Measurements from ENCODE around the gene TMEM121B. TPM values are rescaled to one million over a fixed set of nuclear protein-coding genes. Genes with fewer than 3 reads are reported as not detected.

TMEM121B gene
- total RNA-seq, 4 donors from 2014 or later, result under 0.01 to 1.2 (median 0.75) TPM

GRCh38 chr22:17137861-17138425, 16.8 kb upstream of the TMEM121B start:
- DNase-seq (ENCODE audit: low spot score in 2 of 2), result no peak
- no peak overlapping the region for H3K4me3 ChIP-seq
- WGBS, 2 donors, result 86 to 94% methylated on average over 10 to 17 of the region's 17 CpGs
- H3K9me3 ChIP-seq, result no peaks in the 10 kb centered on the region
- peaks cover 0 to 85% (median 6%) of the 10 kb centered on the region in 3 donors for H3K36me3 ChIP-seq
- H3K27me3 ChIP-seq, result no peaks in the 10 kb centered on the region
- no peak overlapping the region for H3K27ac ChIP-seq
- TF ChIP-seq EP300 (IDR thresholded peaks at IDR 0.05) (no peak), CTCF (IDR thresholded peaks at IDR 0.05) (no peak), POLR2A (IDR thresholded peaks at IDR 0.05) (no peak)
- H3K4me1 ChIP-seq, result no peaks in the 10 kb centered on the region

- no peaks in the 10 kb centered on the region for H3K9me3 ChIP-seq
- WGBS, 2 donors, result 80 to 81% methylated on average over 4 of the region's 4 CpGs
- no peaks in the 10 kb centered on the region for H3K4me1 ChIP-seq
- no peak for DNase-seq (ENCODE audit: low spot score in 2 of 2)
- H3K27ac ChIP-seq, result no peak overlapping the region
- no peaks in the 10 kb centered on the region for H3K27me3 ChIP-seq
- H3K4me3 ChIP-seq, result no peak overlapping the region
- H3K36me3 ChIP-seq, result peaks cover 0 to 77% (median 6%) of the 10 kb centered on the region in 3 donors
- no peak for TF ChIP-seq CTCF (IDR thresholded peaks at IDR 0.05)
- no peak for TF ChIP-seq EP300 (IDR thresholded peaks at IDR 0.05)
- TF ChIP-seq POLR2A (IDR thresholded peaks at IDR 0.05), result no peak
Measured at GRCh38 chr22:17137170-17137569, 16.0 kb upstream of the TMEM121B start.

- no peaks in the 10 kb centered on the region for H3K4me1 ChIP-seq
- no peak for DNase-seq (ENCODE audit: low spot score in 2 of 2)
- TF ChIP-seq CTCF (IDR thresholded peaks at IDR 0.05), result no peak
- no peak for TF ChIP-seq EP300 (IDR thresholded peaks at IDR 0.05)
- TF ChIP-seq POLR2A (IDR thresholded peaks at IDR 0.05), result no peak
- peaks cover 0 to 58% (median 6%) of the 10 kb centered on the region in 3 donors for H3K36me3 ChIP-seq
- H3K4me3 ChIP-seq, result no peak overlapping the region
- no peak overlapping the region for H3K27ac ChIP-seq
- no peaks in the 10 kb centered on the region for H3K27me3 ChIP-seq
- 77 to 88% methylated on average over 15 of the region's 15 CpGs for whole genome bisulfite sequencing, 2 donors
- H3K9me3 ChIP-seq, result no peaks in the 10 kb centered on the region
Measured at GRCh38 chr22:17135153-17135760, 14.1 kb upstream of the TMEM121B start.

- Histone ChIP-seq H3K4me1 (no peaks in the 10 kb centered on the region), H3K27me3 (no peaks in the 10 kb centered on the region), H3K27ac (no peak overlapping the region), H3K4me3 (no peak overlapping the region), H3K36me3 (peaks cover 0 to 37% (median 6%) of the 10 kb centered on the region in 3 donors), H3K9me3 (no peaks in the 10 kb centered on the region)
- no peak for DNase-seq (ENCODE audit: low spot score in 2 of 2)
- WGBS, 2 donors, result 84 to 94% methylated on average over 6 to 7 of the region's 7 CpGs
- TF ChIP-seq CTCF (IDR thresholded peaks at IDR 0.05) (no peak), POLR2A (IDR thresholded peaks at IDR 0.05) (no peak), EP300 (IDR thresholded peaks at IDR 0.05) (no peak)
Measured at GRCh38 chr22:17133137-17133536, 12.0 kb upstream of the TMEM121B start.

GRCh38 chr22:17132112-17132511, 11.0 kb upstream of the TMEM121B start:
- WGBS, 2 donors, result 15 to 19% methylated on average over 2 of the region's 2 CpGs
- Histone ChIP-seq H3K9me3 (no peaks in the 10 kb centered on the region), H3K27ac (no peak overlapping the region), H3K4me3 (no peak overlapping the region), H3K4me1 (no peaks in the 10 kb centered on the region), H3K36me3 (peaks cover 0 to 27% (median 0%) of the 10 kb centered on the region in 3 donors), H3K27me3 (no peaks in the 10 kb centered on the region)
- no peak for DNase-seq (ENCODE audit: low spot score in 2 of 2)
- TF ChIP-seq EP300 (IDR thresholded peaks at IDR 0.05) (no peak), CTCF (IDR thresholded peaks at IDR 0.05) (no peak), POLR2A (IDR thresholded peaks at IDR 0.05) (no peak)

Data from tibial nerve (tissue), 4 donors.